Right atrium auricular region (tissue), 2 donors: ENCODE measurements around the gene MSRB3. TPM values are rescaled to one million over a fixed set of nuclear protein-coding genes. Genes with fewer than 3 reads are reported as not detected.

Source experiments
- DNase-seq: peaks from one replicate; pipeline ENCODE4 v3.0.0-alpha.2; 2019; ENCODE audit warnings: low spot score
- H3K27ac ChIP-seq, 2 donors: fragments of 200-600 bp; sonication (generic); 1 replicate in 1 of 2; 2 replicates in 1 of 2; pipeline ENCODE4 v1.5.1; 2016 to 2019
- H3K27me3 ChIP-seq, 2 donors: fragments of 200-600 bp; sonication (generic); one replicate each; pipeline versions ENCODE4 v1.5.1 to v1.6.0; 2017 to 2019
- H3K36me3 ChIP-seq: fragments of 200-600 bp; sonication (generic); one replicate; pipeline ENCODE4 v1.5.1; 2016
- H3K4me1 ChIP-seq, 2 donors: fragments of 200-600 bp; sonication (generic); one replicate each; pipeline versions ENCODE4 v1.5.1 to v1.6.0; 2017 to 2019
- H3K4me3 ChIP-seq, 2 donors: fragments of 200-600 bp; sonication (generic); 1 replicate in 1 of 2; 2 replicates in 1 of 2; pipeline ENCODE4 v1.5.1; 2017 to 2019; ENCODE audit warnings: mild to moderate bottlenecking in 1 of 2, moderate library complexity in 1 of 2
- H3K9me3 ChIP-seq, 2 donors: fragments of 200-600 bp; sonication (generic); one replicate each; pipeline ENCODE4 v1.5.1; 2019
- total RNA-seq, 2 donors: library from RNA; depleted of rRNA; stranded (reverse); fragments of >200 nt; gene quantifications; one replicate each; pipeline ENCODE4 v1.1.0, GENCODE V29; 2016
- TF ChIP-seq, protein P1 (sequence below), 2 donors: fragments of 200-600 bp; sonication (generic); IDR thresholded peaks; one replicate each; pipeline ENCODE4 v1.5.1; 2019; ENCODE audit warnings: antibody characterized with exemption in 2 of 2

The MSRB3 gene
- total RNA-seq, 2 donors from 2014 or later = 98.3 to 108 TPM

- no peaks in the 10 kb centered on the region for H3K9me3 ChIP-seq
- no peak overlapping the region for H3K27ac ChIP-seq
- TF ChIP-seq, protein P1, sequence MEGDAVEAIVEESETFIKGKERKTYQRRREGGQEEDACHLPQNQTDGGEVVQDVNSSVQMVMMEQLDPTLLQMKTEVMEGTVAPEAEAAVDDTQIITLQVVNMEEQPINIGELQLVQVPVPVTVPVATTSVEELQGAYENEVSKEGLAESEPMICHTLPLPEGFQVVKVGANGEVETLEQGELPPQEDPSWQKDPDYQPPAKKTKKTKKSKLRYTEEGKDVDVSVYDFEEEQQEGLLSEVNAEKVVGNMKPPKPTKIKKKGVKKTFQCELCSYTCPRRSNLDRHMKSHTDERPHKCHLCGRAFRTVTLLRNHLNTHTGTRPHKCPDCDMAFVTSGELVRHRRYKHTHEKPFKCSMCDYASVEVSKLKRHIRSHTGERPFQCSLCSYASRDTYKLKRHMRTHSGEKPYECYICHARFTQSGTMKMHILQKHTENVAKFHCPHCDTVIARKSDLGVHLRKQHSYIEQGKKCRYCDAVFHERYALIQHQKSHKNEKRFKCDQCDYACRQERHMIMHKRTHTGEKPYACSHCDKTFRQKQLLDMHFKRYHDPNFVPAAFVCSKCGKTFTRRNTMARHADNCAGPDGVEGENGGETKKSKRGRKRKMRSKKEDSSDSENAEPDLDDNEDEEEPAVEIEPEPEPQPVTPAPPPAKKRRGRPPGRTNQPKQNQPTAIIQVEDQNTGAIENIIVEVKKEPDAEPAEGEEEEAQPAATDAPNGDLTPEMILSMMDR (IDR thresholded peaks at IDR 0.05) = no peak
- no peaks in the 10 kb centered on the region for H3K27me3 ChIP-seq
- peaks cover 0 to 12% of the 10 kb centered on the region in 2 donors for H3K4me1 ChIP-seq
- DNase-seq = no peak
- no peak overlapping the region for H3K4me3 ChIP-seq
- H3K36me3 ChIP-seq = peaks cover 12% of the 10 kb centered on the region
Measured at GRCh38 chr12:65334521-65334920, 56.0 kb downstream of the MSRB3 start.

GRCh38 chr12:65335021-65335714 lies 56.7 kb downstream of the MSRB3 start:
- Histone ChIP-seq H3K9me3 (no peaks in the 10 kb centered on the region), H3K4me1 (peaks cover 0 to 12% of the 10 kb centered on the region in 2 donors), H3K4me3 (no peak overlapping the region), H3K36me3 (peaks cover 11% of the 10 kb centered on the region), H3K27me3 (no peaks in the 10 kb centered on the region), H3K27ac (peak overlapping the region in 1 of 2 donors; percentile 12)
- TF ChIP-seq, protein P1 (IDR thresholded peaks at IDR 0.05) = no peak
- DNase-seq = no peak

GRCh38 chr12:65335981-65336380 lies 57.5 kb downstream of the MSRB3 start:
- TF ChIP-seq, protein P1 (IDR thresholded peaks at IDR 0.05) = no peak
- H3K9me3 ChIP-seq = no peaks in the 10 kb centered on the region
- H3K36me3 ChIP-seq = peaks cover 11% of the 10 kb centered on the region
- H3K27ac ChIP-seq = peak overlapping the region in 1 of 2 donors; percentile 12
- H3K4me3 ChIP-seq = no peak overlapping the region
- no peak for DNase-seq
- H3K4me1 ChIP-seq = peaks cover 0 to 12% of the 10 kb centered on the region in 2 donors
- no peaks in the 10 kb centered on the region for H3K27me3 ChIP-seq

DNA sequence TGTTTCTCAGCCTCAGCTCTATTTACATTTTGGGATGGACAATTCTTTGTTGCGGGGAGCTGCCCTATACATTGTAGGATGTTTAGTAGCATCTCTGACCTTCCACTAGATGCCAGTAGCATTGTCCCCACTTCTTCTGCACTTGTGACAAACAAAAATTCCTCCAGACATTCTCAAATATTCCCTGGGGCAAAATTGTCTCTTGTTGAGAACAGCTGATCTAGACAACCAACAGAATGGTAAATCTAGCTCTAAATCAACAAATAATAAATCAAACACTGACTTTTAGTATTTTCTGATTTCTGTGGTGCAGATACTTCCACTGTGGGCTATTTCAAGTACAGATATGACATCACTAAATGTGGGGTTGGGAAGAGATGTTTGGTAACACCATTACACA lies 60.7 kb downstream of the MSRB3 start:
- Histone ChIP-seq H3K9me3 (no peaks in the 10 kb centered on the region), H3K36me3 (no peaks in the 10 kb centered on the region), H3K4me3 (no peak overlapping the region), H3K4me1 (peaks cover 0 to 12% of the 10 kb centered on the region in 2 donors), H3K27ac (no peak overlapping the region), H3K27me3 (no peaks in the 10 kb centered on the region)
- no peak for DNase-seq
- TF ChIP-seq, protein P1 (IDR thresholded peaks at IDR 0.05) = no peak

GRCh38 chr12:65343230-65343629 lies 64.7 kb downstream of the MSRB3 start:
- H3K27me3 ChIP-seq = no peaks in the 10 kb centered on the region
- H3K36me3 ChIP-seq = no peaks in the 10 kb centered on the region
- no peaks in the 10 kb centered on the region for H3K9me3 ChIP-seq
- H3K27ac ChIP-seq = no peak overlapping the region
- DNase-seq = no peak
- no peaks in the 10 kb centered on the region for H3K4me1 ChIP-seq
- TF ChIP-seq, protein P1 (IDR thresholded peaks at IDR 0.05) = no peak
- H3K4me3 ChIP-seq = no peak overlapping the region

DNA sequence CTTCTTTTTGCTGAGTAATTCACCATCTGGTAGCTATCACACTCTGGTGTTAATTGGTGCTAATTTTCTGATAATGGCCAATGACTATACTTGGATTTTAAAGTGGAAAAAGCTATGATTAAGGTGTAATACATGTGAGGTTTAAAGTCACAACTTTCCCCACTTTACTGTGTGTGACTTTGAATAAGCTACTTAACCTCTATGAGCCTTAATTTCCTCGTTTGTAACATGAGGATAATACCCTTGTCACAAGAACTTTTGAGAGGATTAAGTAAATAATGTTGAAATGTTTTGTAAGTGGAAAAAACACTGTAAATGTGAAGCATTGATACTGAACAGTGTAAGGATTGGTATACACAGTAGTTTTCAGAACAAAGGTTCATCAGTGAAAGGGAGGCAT lies 65.3 kb downstream of the MSRB3 start:
- H3K4me3 ChIP-seq = no peak overlapping the region
- no peaks in the 10 kb centered on the region for H3K27me3 ChIP-seq
- H3K36me3 ChIP-seq = no peaks in the 10 kb centered on the region
- DNase-seq = no peak
- no peaks in the 10 kb centered on the region for H3K4me1 ChIP-seq
- H3K9me3 ChIP-seq = no peaks in the 10 kb centered on the region
- no peak overlapping the region for H3K27ac ChIP-seq
- TF ChIP-seq, protein P1 (IDR thresholded peaks at IDR 0.05) = no peak
